Activated naive CD4-positive, alpha-beta T cell treated with anti-CD3 and anti-CD28 coated beads, Interleukin-2, amount 50 U/mL, for 16 hours (primary cell): Measurements from ENCODE around the gene GGNBP2.

Experiments used
- DNase-seq: peaks from one replicate; pipeline ENCODE4 v3.0.0-alpha.2; 2020

GGNBP2 gene

GRCh38 chr17:36523113-36523512, 21.6 kb upstream of the GGNBP2 start:
- no peak for DNase-seq

- DNase-seq: no peak
Measured at GRCh38 chr17:36524428-36524876, 20.3 kb upstream of the GGNBP2 start.

GRCh38 chr17:36525113-36525512, 19.6 kb upstream of the GGNBP2 start:
- DNase-seq: no peak

- no peak for DNase-seq
Measured at GRCh38 chr17:36525888-36526287, 18.8 kb upstream of the GGNBP2 start.

- no peak for DNase-seq
Measured at GRCh38 chr17:36527621-36528250, 17.0 kb upstream of the GGNBP2 start.

- no peak for DNase-seq
Measured at GRCh38 chr17:36529121-36529520, 15.6 kb upstream of the GGNBP2 start.

- no peak for DNase-seq
Measured at GRCh38 chr17:36532435-36532975, 12.2 kb upstream of the GGNBP2 start.

- DNase-seq: peak; percentile 68
Measured at GRCh38 chr17:36533935-36534839, 10.5 kb upstream of the GGNBP2 start.

- peak; percentile 91 for DNase-seq
Measured at GRCh38 chr17:36534840-36535668, 9.7 kb upstream of the GGNBP2 start, which contains the start of the genes MYO19 and PIGW. Gene MYO19 (minus strand): TSS chr17:36534868. CDS start chr17:36532538, 2,330 bp downstream. Gene PIGW (plus strand): TSS chr17:36534987. CDS start chr17:36537102, 2,115 bp downstream.

- DNase-seq: no peak
Measured at GRCh38 chr17:36535669-36536081, 9.0 kb upstream of the GGNBP2 start.

GRCh38 chr17:36540696-36541095, 4.0 kb upstream of the GGNBP2 start:
- DNase-seq: no peak

- no peak for DNase-seq
Measured at GRCh38 chr17:36542755-36543154, 2.0 kb upstream of the GGNBP2 start.

GRCh38 chr17:36544044-36544306, 744 bp upstream of the GGNBP2 start:
- no peak for DNase-seq

GRCh38 chr17:36545077-36545464, 352 bp downstream of the GGNBP2 start:
- no peak for DNase-seq

GRCh38 chr17:36545465-36546417, 1.0 kb downstream of the GGNBP2 start:
- DNase-seq: peak; percentile 97

GRCh38 chr17:36546418-36547093, 1.8 kb downstream of the GGNBP2 start:
- no peak for DNase-seq

GRCh38 chr17:36547776-36548175, 3.1 kb downstream of the GGNBP2 start:
- no peak for DNase-seq

- DNase-seq: no peak
Measured at GRCh38 chr17:36550491-36551417, 6.0 kb downstream of the GGNBP2 start.

GRCh38 chr17:36553459-36553858, 8.7 kb downstream of the GGNBP2 start:
- DNase-seq: no peak

GRCh38 chr17:36566081-36566480, 21.4 kb downstream of the GGNBP2 start:
- DNase-seq: no peak
